HepG2 (cell line): ENCODE data around the gene EEPD1. TPM values are rescaled to one million over a fixed set of nuclear protein-coding genes. Genes with fewer than 3 reads are reported as not detected.

ENCODE experiments used
- ATF3 ChIP-seq: sonication (generic); formaldehyde crosslinking; IDR thresholded peaks from 2 replicates; pipeline ENCODE4 v1.4.0; 2020; ENCODE audit warnings: missing genetic modification reagents
- CAMTA2 ChIP-seq: sonication (generic); formaldehyde crosslinking; IDR thresholded peaks from 2 replicates; pipeline ENCODE4 v1.4.0; 2020; ENCODE audit warnings: mild to moderate bottlenecking, missing genetic modification reagents, borderline replicate concordance
- CCDC6 ChIP-seq: sonication (generic); formaldehyde crosslinking; IDR thresholded peaks from 2 replicates; pipeline ENCODE4 v1.8.1; 2022; ENCODE audit warnings: mild to moderate bottlenecking, missing genetic modification reagents, moderate library complexity
- DNMT1 ChIP-seq: sonication (generic); formaldehyde crosslinking; IDR thresholded peaks from 2 replicates; pipeline ENCODE4 v1.5.1; 2020; ENCODE audit warnings: mild to moderate bottlenecking, missing genetic modification reagents
- ETV6 ChIP-seq: sonication (generic); formaldehyde crosslinking; conservative IDR thresholded peaks from 2 replicates; pipeline ENCODE4 v1.4.0; 2020; ENCODE audit warnings: missing genetic modification reagents
- MLXIP ChIP-seq: sonication (generic); formaldehyde crosslinking; IDR thresholded peaks from 2 replicates; pipeline ENCODE4 v1.9.0; 2021; ENCODE audit warnings: missing genetic modification reagents, borderline replicate concordance
- PTBP1 ChIP-seq: fragments of 200-400 bp; formaldehyde crosslinking; IDR thresholded peaks from 2 replicates; pipeline ENCODE4 v1.6.1; 2018; ENCODE audit warnings: low read length, low read depth; ENCODE audit not compliant: poor library complexity, severe bottlenecking
- RARA ChIP-seq: IDR thresholded peaks from 2 replicates; pipeline ENCODE4 v1.6.1; 2016; ENCODE audit warnings: missing genetic modification reagents, missing compliant biosample characterization
- RELA ChIP-seq: sonication (generic); formaldehyde crosslinking; IDR thresholded peaks from 2 replicates; pipeline ENCODE4 v1.4.0; 2020; ENCODE audit warnings: missing genetic modification reagents
- ZFP36L1 ChIP-seq: sonication (generic); formaldehyde crosslinking; IDR thresholded peaks from 2 replicates; pipeline ENCODE4 v1.8.0; 2022; ENCODE audit warnings: mild to moderate bottlenecking, missing genetic modification reagents, moderate library complexity
- ZNF263 ChIP-seq: sonication (generic); formaldehyde crosslinking; IDR thresholded peaks from 2 replicates; pipeline ENCODE4 v1.4.0; 2020; ENCODE audit warnings: missing genetic modification reagents
- ZNF468 ChIP-seq: sonication (generic); formaldehyde crosslinking; IDR thresholded peaks from 2 replicates; pipeline ENCODE4 v1.8.0; 2022; ENCODE audit warnings: mild to moderate bottlenecking, moderate library complexity, missing genetic modification reagents
- ZNF800 ChIP-seq: sonication (generic); formaldehyde crosslinking; IDR thresholded peaks from 2 replicates; pipeline ENCODE4 v1.4.0; 2020; ENCODE audit warnings: missing genetic modification reagents
- polyA plus RNA-seq, 8 experiments: library from polyadenylated mRNA; depleted of rRNA in 3 of 8; stranded (reverse) in 7 of 8; unstranded in 1 of 8; fragments of >200 nt; fragmentation: Illumina TruSeq in 4 of 8; extraction: Trizol in 4 of 8; gene quantifications; 2 replicates each; pipeline versions ENCODE4 v1.2.1 to v1.2.3, GENCODE V29; 2011 to 2016; ENCODE audit warnings: low read depth in 4 of 8, missing spikeins in 1 of 8, mixed read lengths in 1 of 8; ENCODE audit not compliant: insufficient read depth in 1 of 8
- total RNA-seq, 5 experiments: library from RNA; depleted of rRNA; stranded (reverse); fragments of >200 nt; fragmentation: Illumina TruSeq; extraction: Trizol; gene quantifications; 2 replicates each; pipeline ENCODE4 v1.2.3, GENCODE V29; 2016; ENCODE audit warnings: low read depth in 1 of 5
- TF ChIP-seq, protein P1 (sequence below): sonication (generic); formaldehyde crosslinking; IDR thresholded peaks from 2 replicates; pipeline ENCODE4 v1.5.1; 2020; ENCODE audit warnings: mild to moderate bottlenecking, moderate library complexity, missing genetic modification reagents
- TF ChIP-seq, protein P2 (sequence below): fragments of 450-650 bp; IDR thresholded peaks from 2 replicates; pipeline ENCODE4 v1.6.1; 2016
- TF ChIP-seq, protein P3 (sequence below): sonication (generic); formaldehyde crosslinking; IDR thresholded peaks from 2 replicates; pipeline ENCODE4 v1.4.0; 2020; ENCODE audit warnings: missing genetic modification reagents

The EEPD1 gene
- total and polyA plus RNA-seq, 2 of the 13 experiments (the other 11 are each of a cell fraction or from before 2014, with no cell fraction given), result 10.1 to 16.4 TPM

GRCh38 chr7:36291387-36292316 is 138.6 kb downstream of the EEPD1 start (continued):
- TF ChIP-seq MLXIP (CRISPR knock-in tag), result no peak
- no peak for TF ChIP-seq CCDC6
- peak; percentile 40; the same call in 1 of the 2 replicates for TF ChIP-seq ZFP36L1 (CRISPR knock-in tag)
- 0 out of 2 replicates have a peak, but pooled peaks have one; percentile 42 for TF ChIP-seq CAMTA2 (CRISPR knock-in tag)
- 0 out of 2 replicates have a peak, but pooled peaks have one; percentile 54 for TF ChIP-seq DNMT1 (CRISPR knock-in tag)
- TF ChIP-seq, protein P1, sequence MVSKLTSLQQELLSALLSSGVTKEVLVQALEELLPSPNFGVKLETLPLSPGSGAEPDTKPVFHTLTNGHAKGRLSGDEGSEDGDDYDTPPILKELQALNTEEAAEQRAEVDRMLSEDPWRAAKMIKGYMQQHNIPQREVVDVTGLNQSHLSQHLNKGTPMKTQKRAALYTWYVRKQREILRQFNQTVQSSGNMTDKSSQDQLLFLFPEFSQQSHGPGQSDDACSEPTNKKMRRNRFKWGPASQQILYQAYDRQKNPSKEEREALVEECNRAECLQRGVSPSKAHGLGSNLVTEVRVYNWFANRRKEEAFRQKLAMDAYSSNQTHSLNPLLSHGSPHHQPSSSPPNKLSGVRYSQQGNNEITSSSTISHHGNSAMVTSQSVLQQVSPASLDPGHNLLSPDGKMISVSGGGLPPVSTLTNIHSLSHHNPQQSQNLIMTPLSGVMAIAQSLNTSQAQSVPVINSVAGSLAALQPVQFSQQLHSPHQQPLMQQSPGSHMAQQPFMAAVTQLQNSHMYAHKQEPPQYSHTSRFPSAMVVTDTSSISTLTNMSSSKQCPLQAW, result 0 out of 2 replicates have a peak, but pooled peaks have one; percentile 15
- TF ChIP-seq RELA (CRISPR knock-in tag), result no peak
- no peak for TF ChIP-seq ETV6 (CRISPR knock-in tag)
- TF ChIP-seq ZNF263 (CRISPR knock-in tag), result no peak
- TF ChIP-seq, protein P2, sequence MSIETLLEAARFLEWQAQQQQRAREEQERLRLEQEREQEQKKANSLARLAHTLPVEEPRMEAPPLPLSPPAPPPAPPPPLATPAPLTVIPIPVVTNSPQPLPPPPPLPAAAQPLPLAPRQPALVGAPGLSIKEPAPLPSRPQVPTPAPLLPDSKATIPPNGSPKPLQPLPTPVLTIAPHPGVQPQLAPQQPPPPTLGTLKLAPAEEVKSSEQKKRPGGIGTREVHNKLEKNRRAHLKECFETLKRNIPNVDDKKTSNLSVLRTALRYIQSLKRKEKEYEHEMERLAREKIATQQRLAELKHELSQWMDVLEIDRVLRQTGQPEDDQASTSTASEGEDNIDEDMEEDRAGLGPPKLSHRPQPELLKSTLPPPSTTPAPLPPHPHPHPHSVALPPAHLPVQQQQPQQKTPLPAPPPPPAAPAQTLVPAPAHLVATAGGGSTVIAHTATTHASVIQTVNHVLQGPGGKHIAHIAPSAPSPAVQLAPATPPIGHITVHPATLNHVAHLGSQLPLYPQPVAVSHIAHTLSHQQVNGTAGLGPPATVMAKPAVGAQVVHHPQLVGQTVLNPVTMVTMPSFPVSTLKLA, result no peak
- TF ChIP-seq PTBP1, result no peak
- TF ChIP-seq ATF3 (CRISPR knock-in tag), result no peak
- peak; percentile 75 for TF ChIP-seq RARA (CRISPR knock-in tag)
- TF ChIP-seq ZNF800, result no peak
- TF ChIP-seq, protein P3, sequence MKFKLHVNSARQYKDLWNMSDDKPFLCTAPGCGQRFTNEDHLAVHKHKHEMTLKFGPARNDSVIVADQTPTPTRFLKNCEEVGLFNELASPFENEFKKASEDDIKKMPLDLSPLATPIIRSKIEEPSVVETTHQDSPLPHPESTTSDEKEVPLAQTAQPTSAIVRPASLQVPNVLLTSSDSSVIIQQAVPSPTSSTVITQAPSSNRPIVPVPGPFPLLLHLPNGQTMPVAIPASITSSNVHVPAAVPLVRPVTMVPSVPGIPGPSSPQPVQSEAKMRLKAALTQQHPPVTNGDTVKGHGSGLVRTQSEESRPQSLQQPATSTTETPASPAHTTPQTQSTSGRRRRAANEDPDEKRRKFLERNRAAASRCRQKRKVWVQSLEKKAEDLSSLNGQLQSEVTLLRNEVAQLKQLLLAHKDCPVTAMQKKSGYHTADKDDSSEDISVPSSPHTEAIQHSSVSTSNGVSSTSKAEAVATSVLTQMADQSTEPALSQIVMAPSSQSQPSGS, result 0 out of 2 replicates have a peak, but pooled peaks have one; percentile 15
- no peak for TF ChIP-seq ZNF468 (CRISPR knock-in tag)
